Cerebellar cortex (tissue), 1 donor: ENCODE data around the gene BEGAIN.
"Not testable (repeated sequence)": the region's sequence is repeated elsewhere in the genome, so short reads cannot be mapped to it uniquely, and the experiment has no call there.

Experiments used
- DNase-seq: peaks from one replicate; pipeline ENCODE4 v3.0.0-alpha.2; 2015; ENCODE audit warnings: low spot score

Gene BEGAIN

DNA sequence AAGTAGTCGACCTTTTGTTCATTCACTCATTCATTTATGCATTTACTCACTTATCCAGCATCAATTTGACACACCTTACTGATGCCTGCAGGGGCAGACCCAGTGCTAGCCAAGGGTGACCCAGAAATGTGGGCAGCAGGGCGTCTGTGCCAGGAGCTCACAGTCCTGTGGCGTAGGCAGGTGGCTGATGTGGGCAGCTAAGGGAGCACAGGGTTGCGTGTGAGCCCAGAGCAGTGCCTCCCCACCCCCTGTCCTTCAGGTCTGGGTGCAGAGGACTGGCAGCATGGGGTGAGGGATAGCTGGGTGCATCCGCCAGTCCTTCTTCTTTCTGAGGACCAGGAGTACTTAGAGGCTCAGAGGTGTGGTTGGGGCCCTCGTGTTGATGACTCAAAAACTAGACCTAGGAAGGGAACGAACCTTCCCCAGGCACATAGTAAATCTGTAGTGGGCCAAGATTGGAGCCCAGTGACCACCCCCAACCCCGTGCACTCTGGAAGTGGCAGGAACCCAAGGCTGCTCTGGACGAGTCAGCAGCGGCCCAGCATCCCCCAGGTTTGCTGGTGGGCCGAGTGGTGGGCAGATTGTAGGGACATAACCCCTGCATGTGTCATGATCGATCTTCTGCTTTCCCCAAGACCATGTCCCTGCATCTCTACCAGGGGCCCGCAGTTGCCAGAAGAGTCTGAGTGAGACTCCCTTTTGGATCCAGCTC lies 63.9 kb downstream of the BEGAIN start:
- DNase-seq = no peak

DNA sequence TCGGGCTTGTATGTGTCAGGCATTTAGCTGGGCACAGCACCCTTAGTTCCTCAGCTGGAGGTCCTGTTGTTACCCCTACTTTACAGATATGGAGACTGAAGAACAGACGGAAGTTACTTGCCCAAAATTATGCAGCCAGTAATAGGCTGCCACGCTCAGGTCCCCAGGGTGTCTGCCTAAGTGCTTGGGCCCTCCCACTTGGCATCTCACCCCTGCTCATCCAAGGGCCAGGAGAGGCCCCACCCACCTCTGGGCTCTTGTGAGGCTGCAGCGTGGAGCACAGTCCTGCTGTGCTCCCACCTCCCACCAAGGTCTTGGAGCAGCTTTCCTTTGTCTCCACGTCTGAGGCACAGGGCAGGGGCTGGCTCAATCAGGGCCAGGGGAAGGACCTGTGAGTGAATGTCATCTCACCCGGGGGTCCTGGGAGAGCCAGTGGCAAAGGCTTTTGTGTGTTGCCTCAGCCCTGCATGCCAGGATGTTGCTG lies 64.6 kb downstream of the BEGAIN start:
- DNase-seq = no peak

DNA sequence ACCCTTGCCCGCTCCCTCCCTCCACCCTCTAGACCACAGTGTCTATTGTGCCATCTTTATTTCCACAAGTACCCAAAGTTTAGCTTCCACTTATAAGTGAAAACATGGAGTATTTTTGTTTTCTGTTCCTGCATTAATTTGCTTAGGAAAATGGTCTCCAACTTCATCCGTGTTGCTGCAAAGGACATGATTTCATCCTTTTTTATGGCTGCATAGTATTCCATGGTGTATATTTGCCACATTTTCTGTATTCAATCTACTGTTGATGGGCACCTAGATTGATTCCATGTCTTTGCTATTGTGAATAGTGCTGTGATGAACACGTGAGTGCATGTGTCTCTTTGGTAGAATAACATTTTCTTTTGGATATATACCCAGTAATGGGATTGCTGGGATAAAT lies 81.2 kb downstream of the BEGAIN start:
- DNase-seq = not testable (repeated sequence)

DNA sequence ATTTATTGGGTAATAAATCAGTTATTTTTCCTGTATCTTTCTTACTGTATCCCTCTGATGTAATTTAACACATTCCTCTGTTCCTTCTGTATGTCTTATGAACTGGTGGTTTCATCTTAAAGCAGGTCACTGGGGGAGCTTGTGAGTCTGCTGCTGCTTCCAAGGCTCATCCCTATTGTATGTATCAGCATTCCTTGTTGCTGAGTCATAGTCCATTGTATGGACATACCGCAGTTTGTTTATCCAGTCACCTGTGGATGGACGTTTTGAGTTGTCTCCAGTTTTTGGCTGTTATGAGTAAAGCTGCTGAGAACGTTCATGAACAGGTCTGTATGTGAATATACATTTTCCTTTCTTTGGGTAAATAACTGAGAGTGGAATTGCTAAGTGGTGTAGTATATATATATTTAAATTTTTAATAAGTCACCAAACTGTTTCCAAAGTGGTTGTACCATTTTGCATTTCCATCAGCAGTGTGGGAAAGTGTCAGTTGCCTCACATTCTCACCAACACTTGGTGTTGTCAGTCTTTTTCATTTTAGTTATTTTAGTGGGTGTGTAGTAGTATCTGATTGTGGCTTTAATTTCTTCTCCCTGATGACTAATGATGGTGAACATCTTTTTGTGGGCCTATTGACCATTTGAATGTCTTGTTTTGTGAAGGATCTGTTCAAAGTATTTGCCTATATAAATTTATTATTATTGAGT lies 82.7 kb downstream of the BEGAIN start:
- no peak for DNase-seq

DNA sequence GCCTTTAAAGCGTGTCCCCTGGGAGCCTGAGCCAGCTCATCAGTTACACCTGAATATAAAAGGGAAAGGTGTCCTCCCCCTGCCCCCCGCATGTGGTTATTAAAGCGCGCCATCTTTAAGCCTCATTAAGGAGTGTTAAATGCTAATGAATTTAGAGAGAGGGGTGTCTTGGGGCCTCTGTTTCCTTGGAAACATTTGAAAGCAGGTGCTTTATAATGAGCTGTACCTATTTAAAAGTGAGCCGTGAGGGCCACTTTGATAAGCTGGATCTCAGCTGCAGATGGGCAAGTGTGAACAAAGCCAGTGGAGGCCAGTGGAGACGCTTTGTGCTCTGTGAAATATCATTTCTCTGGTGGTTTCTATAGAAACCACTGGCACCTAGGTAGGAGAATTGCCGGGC lies 84.0 kb downstream of the BEGAIN start:
- no peak for DNase-seq

DNA sequence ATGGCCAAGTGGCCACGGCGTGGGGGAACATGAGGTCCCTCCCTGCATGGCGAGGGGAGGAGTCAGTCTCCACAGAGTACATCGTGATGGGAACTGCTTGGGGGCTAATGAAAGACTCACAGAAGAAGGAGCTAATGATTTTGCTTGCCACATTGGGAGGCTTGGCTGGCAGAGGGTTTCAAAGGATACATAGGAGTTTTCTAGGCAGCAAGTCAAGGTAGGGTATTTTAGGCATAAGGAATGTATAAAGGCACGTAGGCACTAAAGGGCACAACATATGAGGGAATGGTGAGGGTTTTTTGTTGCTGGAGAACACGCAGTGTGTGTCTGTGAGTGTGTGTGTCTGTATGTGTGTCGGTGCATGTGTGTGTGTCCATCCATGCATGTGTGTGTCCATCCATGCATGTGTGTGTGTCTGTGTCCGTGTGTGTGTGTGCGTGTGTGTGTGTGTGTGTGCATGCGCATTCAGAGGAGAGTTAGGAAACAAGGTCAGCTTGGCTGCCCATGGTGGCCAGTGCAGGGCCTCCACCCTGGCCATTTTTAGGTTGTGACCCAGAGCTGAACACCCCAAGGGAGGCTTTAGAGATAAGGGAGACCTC lies 84.5 kb downstream of the BEGAIN start:
- DNase-seq = no peak

DNA sequence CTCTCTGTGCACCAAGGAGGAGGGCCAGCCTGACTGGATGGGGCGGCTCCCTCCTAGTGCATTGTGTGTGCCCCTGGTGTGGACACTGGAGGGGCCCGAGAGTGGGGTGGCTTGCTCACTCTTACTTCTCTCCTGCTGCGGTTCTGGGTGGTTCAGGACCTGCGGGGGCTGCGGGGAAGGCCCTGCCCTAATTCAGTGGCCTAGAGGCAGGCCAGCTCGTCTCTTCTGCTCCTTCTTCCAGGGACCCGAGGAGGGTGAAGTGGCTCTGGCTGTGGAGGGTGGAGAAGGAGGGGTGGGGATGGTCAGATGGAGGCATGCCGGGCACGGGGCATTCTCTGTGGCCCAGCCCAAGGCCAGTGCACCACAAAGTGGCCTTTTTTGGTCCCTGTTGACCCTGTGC lies 87.1 kb downstream of the BEGAIN start:
- DNase-seq = no peak

DNA sequence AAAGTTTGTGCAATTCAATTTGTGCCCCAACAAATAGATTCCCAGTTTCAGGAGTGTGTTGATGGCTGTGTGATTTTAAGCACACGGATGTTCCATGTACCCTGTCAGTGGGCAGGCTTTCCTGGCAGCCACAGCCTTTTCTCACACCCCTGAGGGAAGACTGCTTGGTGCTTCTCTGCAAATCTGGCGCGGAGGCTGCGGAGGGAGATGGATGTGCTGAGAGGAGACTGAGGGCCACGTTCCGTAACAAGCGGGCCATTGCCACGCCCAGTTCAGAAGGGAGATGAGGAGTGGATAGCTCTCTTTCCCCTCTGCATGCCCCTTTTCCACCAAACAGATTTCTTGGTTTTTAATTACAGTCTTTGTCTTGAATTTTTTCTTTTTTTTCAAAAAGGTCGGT lies 89.1 kb downstream of the BEGAIN start:
- DNase-seq = peak; percentile 11

DNA sequence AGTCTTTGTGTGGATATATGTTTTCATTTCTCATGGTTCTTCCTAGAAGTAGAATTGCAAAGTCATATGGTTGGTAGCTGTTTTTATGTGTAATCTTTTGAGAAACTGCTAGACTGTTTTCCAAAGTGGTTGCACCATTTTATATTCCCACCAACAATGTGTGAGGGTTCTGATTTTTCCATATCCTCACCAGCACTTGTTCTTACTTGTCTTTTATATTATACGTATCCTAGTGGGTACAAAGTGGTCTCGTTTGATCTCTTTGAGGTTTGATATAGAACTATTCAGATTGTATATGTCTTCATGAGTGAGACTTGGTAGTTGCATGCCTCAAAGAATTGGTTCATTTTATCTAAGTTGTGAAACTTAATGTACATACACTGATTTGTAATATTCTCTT lies 91.3 kb downstream of the BEGAIN start:
- DNase-seq = no peak

DNA sequence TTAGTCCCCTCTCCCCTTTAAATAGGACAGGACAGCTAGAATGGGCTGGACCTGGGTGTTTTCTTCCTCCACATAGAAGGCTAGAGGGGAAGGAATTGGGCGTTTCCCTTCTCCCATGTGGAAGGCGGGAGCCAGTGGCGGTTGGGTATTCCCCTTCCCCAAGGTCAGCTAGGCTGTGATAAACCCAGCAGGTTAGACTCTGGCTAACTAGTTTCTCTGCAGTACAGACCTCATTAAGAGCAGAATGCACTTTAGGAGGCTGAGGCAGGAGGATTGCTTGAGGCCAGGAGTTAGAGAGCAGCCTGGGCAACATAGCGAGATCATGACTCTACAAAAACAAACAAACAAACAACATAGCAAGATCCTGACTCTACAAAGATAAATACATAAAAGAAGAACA lies 92.6 kb downstream of the BEGAIN start:
- no peak for DNase-seq

DNA sequence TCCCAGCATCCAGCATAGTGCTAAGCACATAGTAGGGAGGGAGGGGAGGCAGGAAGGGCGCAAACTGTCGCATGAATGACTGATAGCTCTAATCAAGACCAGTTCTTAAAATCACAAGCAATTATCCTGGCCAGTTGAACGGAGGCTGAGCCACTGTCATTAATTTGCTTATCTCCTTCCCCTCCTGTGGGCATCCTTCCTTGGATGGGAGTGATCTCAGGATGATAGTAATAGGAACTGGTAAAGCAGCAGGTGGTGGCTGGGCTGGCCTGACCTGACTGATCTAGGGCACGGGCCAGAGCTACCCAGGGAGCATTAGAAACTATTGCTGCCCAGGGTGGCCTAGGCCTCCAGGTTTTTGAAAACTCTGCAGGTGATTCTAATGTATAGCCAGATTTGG lies 97.0 kb downstream of the BEGAIN start:
- no peak for DNase-seq

DNA sequence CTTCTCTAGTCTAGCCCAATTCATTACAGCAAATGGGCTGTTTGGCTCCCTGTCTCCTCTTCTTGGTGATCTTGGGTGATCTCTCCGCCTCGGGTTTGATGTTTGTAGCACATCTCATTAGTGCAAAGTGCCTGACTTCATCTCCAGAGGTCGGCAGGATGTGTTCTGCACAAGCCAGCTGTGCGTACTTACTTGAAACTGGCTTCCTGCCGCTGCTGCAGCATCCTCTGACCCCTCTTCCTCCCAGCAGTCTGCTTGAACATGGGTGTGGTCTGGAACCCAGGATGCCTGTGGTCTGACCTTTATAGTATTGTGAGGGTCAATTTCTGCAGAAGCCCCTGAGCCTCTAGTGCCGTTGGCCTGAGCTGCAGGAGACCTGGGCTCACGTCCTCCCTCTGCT lies 99.2 kb downstream of the BEGAIN start:
- DNase-seq = no peak

DNA sequence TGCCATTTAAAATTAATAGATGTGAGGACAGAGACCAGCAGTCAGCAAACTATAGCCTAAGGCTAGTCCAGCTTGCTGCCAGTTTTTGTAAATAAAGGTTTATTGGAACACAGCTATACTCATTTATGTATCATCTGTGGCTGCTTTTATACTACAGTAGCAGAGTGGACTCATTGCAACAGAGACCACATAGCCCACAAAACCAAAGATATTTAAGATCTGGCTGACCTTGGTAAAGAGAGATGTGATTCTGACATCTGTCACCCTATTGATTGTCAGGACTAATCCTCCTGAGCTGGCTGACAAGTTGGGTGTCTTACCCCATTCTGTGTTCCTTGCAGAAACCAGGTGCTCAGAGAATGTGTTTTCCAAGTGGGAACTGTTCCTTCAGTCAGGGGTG lies 99.9 kb downstream of the BEGAIN start:
- DNase-seq = no peak
